ENCODE results near the gene OPN3.
"Not testable (repeated sequence)": the region's sequence is repeated elsewhere in the genome, so short reads cannot be mapped to it uniquely, and the experiment has no call there.

Gene OPN3, protein sequence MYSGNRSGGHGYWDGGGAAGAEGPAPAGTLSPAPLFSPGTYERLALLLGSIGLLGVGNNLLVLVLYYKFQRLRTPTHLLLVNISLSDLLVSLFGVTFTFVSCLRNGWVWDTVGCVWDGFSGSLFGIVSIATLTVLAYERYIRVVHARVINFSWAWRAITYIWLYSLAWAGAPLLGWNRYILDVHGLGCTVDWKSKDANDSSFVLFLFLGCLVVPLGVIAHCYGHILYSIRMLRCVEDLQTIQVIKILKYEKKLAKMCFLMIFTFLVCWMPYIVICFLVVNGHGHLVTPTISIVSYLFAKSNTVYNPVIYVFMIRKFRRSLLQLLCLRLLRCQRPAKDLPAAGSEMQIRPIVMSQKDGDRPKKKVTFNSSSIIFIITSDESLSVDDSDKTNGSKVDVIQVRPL

DNA sequence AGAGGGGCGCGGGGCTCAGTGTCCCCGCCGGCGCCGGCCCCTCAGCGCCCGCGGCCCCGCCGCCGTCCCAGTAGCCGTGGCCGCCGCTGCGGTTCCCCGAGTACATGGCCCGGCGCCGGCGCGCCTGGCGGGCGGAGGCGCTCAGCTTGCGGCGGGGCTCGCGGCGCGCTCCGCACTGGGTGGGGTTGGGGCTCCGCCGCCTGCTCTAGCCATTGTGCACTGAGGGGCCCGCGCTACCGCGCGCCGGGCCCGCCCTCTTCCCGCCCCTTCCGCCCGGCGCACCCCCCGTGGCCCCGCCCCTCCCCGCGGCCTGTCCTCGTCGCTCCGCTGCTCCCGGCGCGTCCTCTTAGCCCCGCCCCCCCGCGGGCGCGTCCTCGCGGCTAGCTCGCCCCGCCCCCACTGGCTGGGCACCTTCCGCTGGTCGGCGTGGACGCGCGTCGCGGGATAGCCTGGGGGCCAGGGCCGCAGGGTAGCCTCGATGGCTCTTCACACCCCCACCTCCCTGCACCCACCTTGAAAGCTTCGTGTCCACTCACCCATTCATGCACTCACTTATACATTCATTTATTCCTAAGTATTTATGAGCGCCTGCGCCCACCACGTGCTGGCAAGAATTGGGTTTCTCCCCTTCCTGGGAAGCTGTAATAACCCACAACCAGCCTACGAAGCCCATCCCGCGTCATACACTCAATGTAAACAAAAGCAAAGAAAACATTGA, at the start of gene OPN3, which contains the start of gene CHML:
TSS of gene OPN3 (minus strand) at position 221 of the 718 bp plus-strand sequence. CDS start at position 106, 115 bp downstream.
TSS of gene CHML (minus strand) at position 221 of the 718 bp plus-strand sequence. CDS start 4,603 bp downstream, outside the sequence.
- DNase-seq (ENCODE audit: low read depth), result peak; percentile 89

GRCh38 chr1:241688940-241689368, 48.8 kb upstream of the OPN3 start:
- DNase-seq (ENCODE audit: low read depth), result peak; percentile 72

DNA sequence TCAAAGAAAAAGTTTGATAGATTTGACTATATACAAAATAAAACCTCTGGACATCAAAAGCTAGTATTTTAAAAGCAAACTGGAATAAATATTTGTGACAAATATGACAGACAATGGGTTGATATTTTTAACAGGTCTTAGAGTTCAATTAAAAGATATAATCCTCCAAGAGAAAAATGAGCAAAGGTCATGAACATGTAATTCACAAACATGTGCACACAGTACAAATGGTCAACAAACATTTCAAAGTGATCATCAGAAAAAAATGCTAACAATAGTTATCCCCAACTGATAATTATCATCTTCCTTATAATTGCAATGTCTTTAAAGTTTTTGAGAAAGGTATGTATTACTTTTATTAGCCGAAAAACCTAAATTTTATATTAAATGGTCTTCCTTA, 43.9 kb upstream of the OPN3 start:
- no peak for DNase-seq (ENCODE audit: low read depth)

GRCh38 chr1:241682921-241683320, 42.8 kb upstream of the OPN3 start:
- DNase-seq (ENCODE audit: low read depth), result no peak

GRCh38 chr1:241681861-241682448, 41.8 kb upstream of the OPN3 start:
- not testable (repeated sequence) for DNase-seq (ENCODE audit: low read depth)

DNA sequence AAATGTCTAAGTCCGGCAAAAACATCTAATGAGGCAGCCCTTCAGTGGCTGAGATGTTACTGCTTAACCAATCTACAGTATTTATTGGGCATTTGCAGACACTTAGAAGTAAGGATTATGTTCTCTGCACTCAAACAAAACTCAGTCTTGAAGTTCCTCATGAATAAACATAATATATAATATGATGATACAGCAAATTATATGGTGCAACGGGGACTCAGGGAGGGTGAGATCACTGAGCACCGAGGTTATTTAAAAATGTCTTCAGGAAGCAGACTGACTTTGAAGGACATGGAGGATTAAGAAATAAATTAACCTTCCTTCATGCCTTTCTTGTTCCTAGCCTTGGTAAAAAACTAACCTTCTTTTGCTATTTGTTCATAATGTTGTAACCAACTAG, 39.8 kb upstream of the OPN3 start:
- DNase-seq (ENCODE audit: low read depth), result no peak

DNA sequence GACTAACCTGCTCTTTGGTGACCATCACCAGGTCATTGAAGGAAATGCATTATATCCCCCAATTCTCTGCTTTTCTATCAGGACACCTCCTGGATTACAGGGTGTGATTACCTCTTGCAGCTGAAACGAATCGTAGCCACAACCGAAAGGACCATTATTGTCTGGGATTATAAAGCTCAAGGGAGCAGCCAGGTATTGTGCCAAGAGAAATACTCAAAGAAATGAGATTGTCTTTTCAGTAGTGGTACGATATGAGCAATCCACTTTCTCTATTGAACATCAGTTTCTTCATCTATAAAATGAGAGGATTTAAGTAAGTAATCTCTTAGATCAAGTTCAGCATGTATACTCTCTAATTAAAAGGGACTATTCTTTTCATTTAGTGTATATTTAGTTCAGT, 39.2 kb upstream of the OPN3 start:
- no peak for DNase-seq (ENCODE audit: low read depth)

- DNase-seq (ENCODE audit: low read depth), result no peak
Observed at GRCh38 chr1:241678536-241678935, 38.4 kb upstream of the OPN3 start.

DNA sequence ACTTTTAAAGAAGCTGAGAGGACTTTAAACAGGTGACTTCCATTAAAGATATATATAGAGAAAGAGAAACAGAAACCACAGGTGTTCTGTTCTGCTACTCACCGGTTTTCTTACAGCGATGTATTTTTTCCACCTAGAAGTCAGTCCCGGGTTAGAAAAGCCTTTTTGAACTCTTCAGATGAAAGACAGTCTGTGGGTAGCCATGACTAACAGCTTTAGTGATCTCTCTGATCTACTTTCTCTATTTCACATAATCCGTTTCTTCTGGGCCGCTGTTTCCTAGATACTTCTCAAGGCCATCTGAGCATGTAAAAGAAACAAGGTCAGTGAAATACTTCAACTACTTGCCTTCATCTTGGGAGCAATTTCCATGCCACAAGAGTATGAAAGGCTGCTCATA, 37.0 kb upstream of the OPN3 start:
- DNase-seq (ENCODE audit: low read depth), result no peak

GRCh38 chr1:241675983-241676382, 35.8 kb upstream of the OPN3 start:
- DNase-seq (ENCODE audit: low read depth), result no peak

- DNase-seq (ENCODE audit: low read depth), result no peak
Observed at GRCh38 chr1:241674805-241675384, 34.7 kb upstream of the OPN3 start.

DNA sequence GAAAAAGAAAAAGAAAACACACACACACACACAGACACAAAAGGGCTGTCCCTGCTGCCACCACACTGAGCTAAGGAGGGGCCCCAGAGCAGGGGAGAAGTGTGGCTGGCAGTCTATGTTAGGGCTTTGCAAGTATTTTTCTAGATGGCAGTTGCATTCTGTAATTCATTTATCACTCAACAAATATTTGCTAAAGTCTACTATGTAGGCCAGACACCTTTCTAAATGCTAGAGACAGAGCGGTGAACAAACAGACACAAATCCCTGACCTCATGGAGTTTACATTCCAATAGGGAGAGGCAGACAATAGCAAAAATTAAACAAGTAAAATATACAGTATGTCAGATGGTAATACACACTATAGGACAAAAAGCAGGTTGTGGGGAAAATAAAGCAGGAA, 32.1 kb upstream of the OPN3 start:
- no peak for DNase-seq (ENCODE audit: low read depth)

- DNase-seq (ENCODE audit: low read depth), result no peak
Observed at GRCh38 chr1:241666419-241666818, 26.2 kb upstream of the OPN3 start.

GRCh38 chr1:241660424-241660972, 20.3 kb upstream of the OPN3 start:
- DNase-seq (ENCODE audit: low read depth), result no peak

GRCh38 chr1:241659016-241659415, 18.8 kb upstream of the OPN3 start:
- not testable (repeated sequence) for DNase-seq (ENCODE audit: low read depth)

GRCh38 chr1:241658081-241658793, 18.1 kb upstream of the OPN3 start:
- DNase-seq (ENCODE audit: low read depth), result peak; percentile 72

DNA sequence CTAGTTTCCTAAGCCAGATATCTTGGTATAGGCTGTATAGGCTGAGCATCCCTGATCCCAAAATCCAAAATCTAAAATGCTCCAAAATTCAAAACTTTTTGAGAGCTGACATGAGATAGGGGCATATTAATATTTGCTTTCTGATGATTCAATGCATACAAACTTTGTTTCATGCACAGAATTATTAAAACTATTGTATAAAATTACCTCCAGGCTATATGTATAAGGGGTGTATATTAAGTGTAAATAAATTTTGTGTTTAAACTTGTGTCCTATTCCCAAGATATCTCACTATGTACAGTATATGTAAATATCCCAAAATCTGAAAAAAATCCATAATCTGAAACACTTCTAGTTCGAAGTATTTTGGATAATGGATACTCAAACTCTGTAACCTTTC, 14.5 kb upstream of the OPN3 start:
- DNase-seq (ENCODE audit: low read depth), result no peak

DNA sequence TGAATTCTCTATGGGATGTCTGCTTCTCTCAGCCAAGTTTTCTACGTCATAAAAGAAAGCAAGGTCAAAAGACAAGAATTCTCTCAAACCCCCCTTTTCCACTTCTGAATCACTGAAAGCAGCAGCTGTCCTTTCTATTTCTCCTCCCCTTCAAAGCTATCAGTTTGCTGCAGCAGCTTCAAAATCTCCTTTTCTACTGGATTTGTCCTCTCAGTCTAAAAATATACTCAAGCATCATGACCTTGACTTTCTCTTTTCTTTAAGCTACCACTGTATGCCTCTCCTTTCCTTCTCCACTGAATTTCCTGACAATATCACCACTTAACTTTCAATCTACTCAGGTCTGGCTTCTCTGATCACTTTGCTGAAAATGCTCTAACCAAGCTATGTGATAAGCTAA, 13.8 kb upstream of the OPN3 start:
- DNase-seq (ENCODE audit: low read depth), result no peak

- DNase-seq (ENCODE audit: low read depth), result no peak
Observed at GRCh38 chr1:241652012-241652411, 11.8 kb upstream of the OPN3 start, which contains the start of gene WDR64. WDR64 (plus strand) TSS chr1:241652281; CDS start chr1:241652485, 204 bp downstream.

DNA sequence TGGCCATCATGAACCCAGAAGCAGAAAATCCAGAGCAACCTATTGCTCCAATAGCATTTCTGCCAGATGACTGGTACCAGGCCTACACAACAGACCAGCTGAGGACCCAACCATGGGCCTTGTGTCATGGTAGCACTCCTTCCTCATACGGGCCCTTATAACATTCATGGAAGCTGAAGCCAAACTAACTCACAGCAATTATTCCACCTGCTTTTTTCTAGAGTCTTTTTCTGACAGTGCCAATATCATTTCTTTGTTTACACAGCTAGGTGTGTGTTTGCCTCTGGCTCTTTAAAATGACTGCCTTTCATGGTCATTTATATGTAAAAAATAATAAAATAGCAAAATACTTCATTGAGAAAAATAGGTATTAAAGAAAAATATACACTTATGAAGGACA, 8.0 kb upstream of the OPN3 start:
- no peak for DNase-seq (ENCODE audit: low read depth)

DNA sequence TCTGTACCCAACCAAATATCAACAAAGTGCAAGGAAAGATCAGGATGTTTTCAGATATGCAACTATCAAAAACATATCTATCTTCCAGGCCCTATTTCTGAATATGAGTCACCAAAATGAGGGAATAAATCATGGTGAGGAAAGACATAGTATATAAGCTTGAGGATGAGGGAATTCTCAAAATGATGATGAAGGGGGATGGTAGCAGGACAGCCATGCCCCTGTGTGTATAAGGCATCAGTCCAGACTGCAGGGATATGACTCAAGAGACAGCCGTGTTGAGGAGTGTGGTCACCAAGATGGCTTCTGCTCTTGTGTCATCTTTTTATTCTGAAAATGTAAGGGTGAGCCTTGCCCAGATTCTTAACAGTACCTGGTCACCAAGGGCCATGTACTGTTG, 7.5 kb upstream of the OPN3 start:
- peak; percentile 80 for DNase-seq (ENCODE audit: low read depth)

Measured in EH (cell line).